WTC11 (cell line): ENCODE measurements around the gene KIRREL2. TPM values are rescaled to one million over a fixed set of nuclear protein-coding genes. Genes with fewer than 3 reads are reported as not detected.
A peak's percentile ranks its signal among the peaks of the same experiment; 100 is the strongest.

Source experiments
- ATAC-seq: fragments of 200-7000 bp; cut with Tn5 transposase; 2 replicates; pipeline ENCODE4 v1.10.0; 2021; ENCODE audit warnings: mild to moderate bottlenecking, moderate library complexity
- CTCF ChIA-PET: fragments of 300-600 bp; sonication (Branson Sonifier 250); formaldehyde crosslinking; loops from one replicate; lab custom pipeline; 2021; ENCODE audit warnings: antibody characterized with exemption; lab: Charles Lee
- POLR2A ChIA-PET: fragments of 350-600 bp; sonication (Branson Sonifier 250); formaldehyde crosslinking; loops from one replicate; lab custom pipeline; 2021; ENCODE audit warnings: antibody characterized with exemption; lab: Charles Lee
- DNase-seq: peaks from one replicate; pipeline ENCODE4 v3.0.0; 2021; ENCODE audit warnings: low spot score
- H3K27ac Mint-ChIP-seq: 2 replicates; pipeline ENCODE4 v1.8.0; 2021; ENCODE audit warnings: mixed read lengths
- H3K27me3 Mint-ChIP-seq: 2 replicates; pipeline ENCODE4 v1.8.0; 2021; ENCODE audit warnings: low read depth, mild to moderate bottlenecking, moderate library complexity, mixed read lengths
- H3K36me3 Mint-ChIP-seq: 2 replicates; pipeline ENCODE4 v1.8.0; 2021; ENCODE audit warnings: mixed read lengths
- H3K4me1 Mint-ChIP-seq: 2 replicates; pipeline ENCODE4 v1.8.0; 2022; ENCODE audit warnings: mixed read lengths
- H3K4me3 Mint-ChIP-seq: 2 replicates; pipeline ENCODE4 v1.8.0; 2021; ENCODE audit warnings: mild to moderate bottlenecking, moderate library complexity, mixed read lengths
- H3K9me3 Mint-ChIP-seq: 2 replicates; pipeline ENCODE4 v1.8.0; 2021; ENCODE audit warnings: mixed read lengths
- CDX4 ChIP-seq: fragments of 250-450 bp; sonication (Bioruptor Pico); IDR thresholded peaks from 2 replicates; pipeline ENCODE4 v1.9.0; 2021; ENCODE audit warnings: moderate library complexity, mild to moderate bottlenecking, inconsistent platforms, borderline replicate concordance
- E2F5 ChIP-seq: sonication (generic); formaldehyde crosslinking; IDR thresholded peaks from 2 replicates; pipeline ENCODE4 v1.8.1; 2022; ENCODE audit warnings: mild to moderate bottlenecking, moderate library complexity, missing genetic modification reagents
- ETV6 ChIP-seq: sonication (generic); formaldehyde crosslinking; IDR thresholded peaks from 2 replicates; pipeline ENCODE4 v1.8.1; 2022; ENCODE audit warnings: mild to moderate bottlenecking, missing genetic modification reagents
- FOXP1 ChIP-seq: sonication (generic); formaldehyde crosslinking; IDR thresholded peaks from 2 replicates; pipeline ENCODE4 v1.8.0; 2022; ENCODE audit warnings: missing genetic modification reagents, mild to moderate bottlenecking, moderate library complexity, borderline replicate concordance
- GABPB1 ChIP-seq: sonication (generic); formaldehyde crosslinking; IDR thresholded peaks from 2 replicates; pipeline ENCODE4 v1.8.1; 2023; ENCODE audit warnings: mild to moderate bottlenecking, missing genetic modification reagents
- GRHL2 ChIP-seq: fragments of 250-450 bp; sonication (Bioruptor Pico); IDR thresholded peaks from 2 replicates; pipeline ENCODE4 v1.8.0; 2022; ENCODE audit warnings: mild to moderate bottlenecking, moderate library complexity; ENCODE audit not compliant: insufficient replicate concordance, severe bottlenecking
- JAZF1 ChIP-seq: fragments of 250-450 bp; sonication (Bioruptor Pico); IDR thresholded peaks from 2 replicates; pipeline ENCODE4 v1.9.0; 2021; ENCODE audit warnings: moderate library complexity, mild to moderate bottlenecking, inconsistent platforms
- NFYB ChIP-seq: sonication (generic); formaldehyde crosslinking; conservative IDR thresholded peaks from 2 replicates; pipeline ENCODE4 v1.8.0; 2022; ENCODE audit warnings: low read depth, missing genetic modification reagents
- PRDM15 ChIP-seq: sonication (generic); formaldehyde crosslinking; IDR thresholded peaks from 2 replicates; pipeline ENCODE4 v1.8.0; 2022; ENCODE audit warnings: missing genetic modification reagents
- SOX15 ChIP-seq: fragments of 250-450 bp; sonication (Bioruptor Pico); IDR thresholded peaks from 2 replicates; pipeline ENCODE4 v1.9.0; 2021; ENCODE audit warnings: mild to moderate bottlenecking
- ZBTB21 ChIP-seq: sonication (generic); formaldehyde crosslinking; IDR thresholded peaks from 2 replicates; pipeline ENCODE4 v1.8.1; 2023; ENCODE audit warnings: mild to moderate bottlenecking, missing genetic modification reagents, borderline replicate concordance
- ZMAT4 ChIP-seq: fragments of 250-450 bp; sonication (Bioruptor Pico); IDR thresholded peaks from 2 replicates; pipeline ENCODE4 v1.9.0; 2021; ENCODE audit warnings: mild to moderate bottlenecking
- ZNF219 ChIP-seq: sonication (generic); formaldehyde crosslinking; IDR thresholded peaks from 2 replicates; pipeline ENCODE4 v1.8.0; 2023; ENCODE audit warnings: missing genetic modification reagents, mild to moderate bottlenecking, borderline replicate concordance
- ZNF232 ChIP-seq: sonication (generic); formaldehyde crosslinking; IDR thresholded peaks from 2 replicates; pipeline ENCODE4 v1.8.0; 2022; ENCODE audit warnings: mild to moderate bottlenecking, missing genetic modification reagents
- ZNF416 ChIP-seq: fragments of 250-450 bp; sonication (Bioruptor Pico); IDR thresholded peaks from 2 replicates; pipeline ENCODE4 v1.9.0; 2021; ENCODE audit warnings: mild to moderate bottlenecking, inconsistent platforms
- ZNF532 ChIP-seq: fragments of 250-450 bp; sonication (Bioruptor Pico); IDR thresholded peaks from 2 replicates; pipeline ENCODE4 v1.9.0; 2021; ENCODE audit warnings: mild to moderate bottlenecking, borderline replicate concordance
- total RNA-seq: library from RNA; stranded (reverse); gene quantifications from 3 replicates; pipeline ENCODE4 v1.2.3, GENCODE V29; 2021

The KIRREL2 gene
- total RNA-seq, 1 experiment from 2014 or later: 4.7 TPM

- DNase-seq (no peak), ATAC-seq (no peak)
- Mint-ChIP-seq H3K4me3 (no peak within 1 kb of the TSS), H3K27ac (no peak within 1 kb of the TSS), H3K36me3 (no peaks in the 10 kb centered on the region), H3K4me1 (peaks cover 23% of the 10 kb centered on the region), H3K27me3 (peaks cover 6% of the 10 kb centered on the region), H3K9me3 (no peaks in the 10 kb centered on the region)
- ChIA-PET CTCF (interaction anchor here (0.6 to 1.1 kb wide), 2 partner anchors 88 to 94 kb away, joined by 3 read pairs; no protein-coding TSS in a partner anchor), POLR2A (no interaction called here)
- TF ChIP-seq ZNF532 (CRISPR knock-in tag) (no peak), SOX15 (CRISPR knock-in tag) (no peak)
Observed at GRCh38 chr19:35908010-35908441, 51.3 kb downstream of the KIRREL2 start, which contains the start of gene TYROBP. TYROBP (minus strand) TSS chr19:35908295; CDS start chr19:35908228, 67 bp downstream.

GRCh38 chr19:35908973-35909683 is 52.4 kb downstream of the KIRREL2 start:
- H3K9me3 Mint-ChIP-seq: no peaks in the 10 kb centered on the region
- DNase-seq: no peak
- H3K27ac Mint-ChIP-seq: no peak overlapping the region
- no peak for ATAC-seq
- H3K27me3 Mint-ChIP-seq: no peaks in the 10 kb centered on the region
- ChIA-PET POLR2A (no interaction called here), CTCF (interaction anchor here (1.1 kb wide), 1 partner anchor 90 kb away, joined by 3 read pairs; no protein-coding TSS in a partner anchor)
- H3K4me1 Mint-ChIP-seq: peaks cover 17% of the 10 kb centered on the region
- no peaks in the 10 kb centered on the region for H3K36me3 Mint-ChIP-seq
- TF ChIP-seq CDX4 (CRISPR knock-in tag) (no peak), ZNF416 (CRISPR knock-in tag) (no peak), ZBTB21 (no peak), E2F5 (CRISPR knock-in tag) (no peak), PRDM15 (peak; percentile 51; the same call in 1 of the 2 replicates)
- no peak overlapping the region for H3K4me3 Mint-ChIP-seq

- CTCF ChIA-PET: no interaction called here
- Mint-ChIP-seq H3K27me3 (no peaks in the 10 kb centered on the region), H3K27ac (no peak overlapping the region), H3K4me3 (no peak overlapping the region), H3K36me3 (no peaks in the 10 kb centered on the region), H3K9me3 (no peaks in the 10 kb centered on the region), H3K4me1 (peaks cover 17% of the 10 kb centered on the region)
- POLR2A ChIA-PET: no interaction called here
- DNase-seq (no peak), ATAC-seq (no peak)
- TF ChIP-seq FOXP1 (CRISPR knock-in tag): no peak
- no peak for TF ChIP-seq ZNF219 (CRISPR knock-in tag)
- TF ChIP-seq GRHL2 (CRISPR knock-in tag): no peak
- TF ChIP-seq ZMAT4 (CRISPR knock-in tag): no peak
- TF ChIP-seq ZNF232 (CRISPR knock-in tag): no peak
- TF ChIP-seq NFYB: no peak
- TF ChIP-seq PRDM15: no peak
- no peak for TF ChIP-seq GABPB1 (CRISPR knock-in tag)
- TF ChIP-seq ETV6: no peak
- TF ChIP-seq JAZF1 (CRISPR knock-in tag): no peak
Observed at GRCh38 chr19:35909684-35910035, 52.9 kb downstream of the KIRREL2 start.
